H1 (cell line): ENCODE measurements around the gene IP6K3. TPM values are rescaled to one million over a fixed set of nuclear protein-coding genes. Genes with fewer than 3 reads are reported as not detected.

Experiments
- CTCF ChIA-PET: fragments of 300-600 bp; sonication (Branson Sonifier 250); formaldehyde crosslinking; loops from one replicate; lab custom pipeline; 2021; ENCODE audit not compliant: partially characterized antibody; lab: Charles Lee
- POLR2A ChIA-PET: fragments of 300-600 bp; sonication (Branson Sonifier 250); formaldehyde crosslinking; loops from one replicate; lab custom pipeline; 2021; ENCODE audit warnings: inconsistent platforms; ENCODE audit not compliant: partially characterized antibody; lab: Charles Lee
- DNase-seq, 2 experiments: peaks; one replicate each; pipeline versions ENCODE4 v3.0.0 to v3.0.0-alpha.2; 2010 to 2022; ENCODE audit warnings: low spot score in 2 of 2, low read depth in 1 of 2, mixed read lengths in 1 of 2
- FAIRE-seq: peaks from 2 replicates; lab custom pipeline; 2011; peaks lifted over from hg19 to GRCh38; lab: Jason Lieb, UNC
- H2AFZ ChIP-seq: 2 replicates; pipeline ENCODE4 v1.8.1; 2012; ENCODE audit warnings: low read length, inconsistent platforms
- H2AK5ac ChIP-seq: 2 replicates; pipeline ENCODE4 v1.6.1; 2013; ENCODE audit warnings: low read depth, low read length
- H2BK120ac ChIP-seq: replicated peaks from 2 replicates; pipeline ENCODE3; 2013; ENCODE audit warnings: low read depth, low read length, inconsistent platforms
- H2BK12ac ChIP-seq: 2 replicates; pipeline ENCODE4 v1.6.1; 2013; ENCODE audit warnings: low read depth, low read length
- H2BK15ac ChIP-seq: 2 replicates; pipeline ENCODE4 v1.6.1; 2013; ENCODE audit warnings: low read length
- H2BK20ac ChIP-seq: 2 replicates; pipeline ENCODE4 v1.6.1; 2013; ENCODE audit warnings: low read length
- H2BK5ac ChIP-seq: 2 replicates; pipeline ENCODE4 v1.6.1; 2013; ENCODE audit warnings: low read depth, low read length
- H3K14ac ChIP-seq: 2 replicates; pipeline ENCODE4 v1.6.1; 2013; ENCODE audit warnings: inconsistent platforms; ENCODE audit not compliant: insufficient read length
- H3K18ac ChIP-seq: 2 replicates; pipeline ENCODE4 v1.6.1; 2013; ENCODE audit warnings: low read length; ENCODE audit errors: extremely low read depth
- H3K23ac ChIP-seq: 2 replicates; pipeline ENCODE4 v1.6.1; 2013; ENCODE audit warnings: inconsistent platforms; ENCODE audit not compliant: insufficient read length
- H3K23me2 ChIP-seq: 2 replicates; pipeline ENCODE4 v1.6.1; 2013; ENCODE audit warnings: low read depth, low read length
- H3K27ac ChIP-seq: 2 replicates; pipeline ENCODE4 v1.6.1; 2011; ENCODE audit warnings: low read depth, low read length, inconsistent platforms
- H3K27me3 ChIP-seq, 4 experiments: replicated peaks in 1 of 4; 1 replicate in 1 of 4; 2 replicates in 3 of 4; pipeline versions ENCODE4 v1.6.1 to v1.8.1; 2011 to 2013; ENCODE audit warnings: low read length in 3 of 4, mild to moderate bottlenecking in 3 of 4, inconsistent platforms in 2 of 4, mixed read lengths in 2 of 4, moderate library complexity in 1 of 4; ENCODE audit not compliant: control insufficient read depth in 3 of 4, insufficient read depth in 3 of 4; ENCODE audit errors: extremely low read depth in 1 of 4
- H3K36me3 ChIP-seq, 4 experiments: 2 replicates each; pipeline versions ENCODE4 v1.6.1 to v1.8.1; 2011 to 2013; ENCODE audit warnings: mild to moderate bottlenecking in 4 of 4, low read length in 3 of 4, moderate library complexity in 2 of 4, control low read depth in 1 of 4, inconsistent platforms in 1 of 4; ENCODE audit not compliant: insufficient read depth in 4 of 4, control insufficient read depth in 2 of 4
- H3K4ac ChIP-seq: replicated peaks from 2 replicates; pipeline ENCODE3; 2013; ENCODE audit warnings: low read length, low read depth, mixed read lengths, inconsistent platforms; ENCODE audit not compliant: insufficient read length
- H3K4me1 ChIP-seq, 4 experiments: replicated peaks in 1 of 4; 1 replicate in 1 of 4; 2 replicates in 3 of 4; pipeline versions ENCODE4 v1.6.1 to v1.8.1; 2011 to 2013; ENCODE audit warnings: low read length in 3 of 4, inconsistent platforms in 2 of 4, mixed read lengths in 1 of 4; ENCODE audit not compliant: insufficient read depth in 4 of 4, control insufficient read depth in 3 of 4
- H3K4me2 ChIP-seq, 2 experiments: 2 replicates each; pipeline versions ENCODE4 v1.6.1 to v1.8.1; 2011 to 2013; ENCODE audit warnings: low read depth in 2 of 2, low read length in 2 of 2, control low read depth in 1 of 2, inconsistent platforms in 1 of 2, mild to moderate bottlenecking in 1 of 2; ENCODE audit not compliant: insufficient read depth in 1 of 2
- H3K4me3 ChIP-seq, 4 experiments: fragments of 200-600, 300-600 bp in 1 of 4; sonication (generic), shearing (Covaris generic), sonication (Bioruptor Twin) in 1 of 4; 2 replicates each; pipeline versions ENCODE4 v1.5.1 to v1.8.1; 2011 to 2016; ENCODE audit warnings: low read length in 4 of 4, low read depth in 3 of 4, control low read depth in 2 of 4, inconsistent platforms in 2 of 4, mild to moderate bottlenecking in 2 of 4, mixed read lengths in 1 of 4, moderate library complexity in 1 of 4; ENCODE audit not compliant: insufficient read depth in 2 of 4; ENCODE audit errors: extremely low read depth in 1 of 4
- H3K56ac ChIP-seq: replicated peaks from 2 replicates; pipeline ENCODE3; 2013; ENCODE audit warnings: low read depth, mild to moderate bottlenecking, mixed read lengths, low read length, inconsistent platforms; ENCODE audit not compliant: insufficient read length
- H3K79me1 ChIP-seq: 2 replicates; pipeline ENCODE4 v1.6.1; 2013; ENCODE audit warnings: low read depth, low read length, control low read depth
- H3K79me2 ChIP-seq, 2 experiments: 2 replicates each; pipeline versions ENCODE4 v1.6.1 to v1.8.1; 2012 to 2013; ENCODE audit warnings: low read length in 2 of 2, mild to moderate bottlenecking in 2 of 2, inconsistent platforms in 1 of 2; ENCODE audit not compliant: insufficient read depth in 2 of 2, control insufficient read depth in 1 of 2
- H3K9ac ChIP-seq, 4 experiments: replicated peaks in 1 of 4; 1 replicate in 1 of 4; 2 replicates in 3 of 4; pipeline versions ENCODE4 v1.6.1 to v1.8.1; 2011 to 2013; ENCODE audit warnings: low read depth in 3 of 4, low read length in 3 of 4, control low read depth in 2 of 4, mild to moderate bottlenecking in 2 of 4, moderate library complexity in 2 of 4, inconsistent platforms in 1 of 4; ENCODE audit errors: extremely low read depth in 1 of 4
- H3K9me3 ChIP-seq, 2 experiments: 2 replicates each; pipeline versions ENCODE4 v1.6.1 to v1.8.1; 2012 to 2013; ENCODE audit warnings: mild to moderate bottlenecking in 2 of 2, moderate library complexity in 2 of 2, control low read depth in 1 of 2, inconsistent platforms in 1 of 2, low read depth in 1 of 2, low read length in 1 of 2, mixed read lengths in 1 of 2; ENCODE audit not compliant: insufficient read depth in 2 of 2
- H4K20me1 ChIP-seq, 2 experiments: replicated peaks in 1 of 2; 2 replicates each; pipeline versions ENCODE3 to v1.8.1; 2011 to 2013; ENCODE audit warnings: inconsistent platforms in 2 of 2, low read length in 2 of 2, mild to moderate bottlenecking in 1 of 2; ENCODE audit not compliant: insufficient read depth in 2 of 2, control insufficient read depth in 1 of 2
- H4K5ac ChIP-seq: 2 replicates; pipeline ENCODE4 v1.6.1; 2013; ENCODE audit warnings: low read length, low read depth, mixed read lengths, inconsistent platforms; ENCODE audit not compliant: insufficient read length
- H4K8ac ChIP-seq: 2 replicates; pipeline ENCODE4 v1.8.0; 2013; ENCODE audit warnings: mild to moderate bottlenecking, moderate library complexity, low read length, inconsistent platforms; ENCODE audit not compliant: insufficient read depth; ENCODE audit errors: extremely low read depth
- H4K91ac ChIP-seq: replicated peaks from 2 replicates; pipeline ENCODE3; 2013; ENCODE audit warnings: low read length, mixed read lengths, inconsistent platforms; ENCODE audit not compliant: insufficient read length
- BRCA1 ChIP-seq: IDR thresholded peaks from 2 replicates; pipeline ENCODE4 v1.6.1; 2012; ENCODE audit warnings: low read depth, low read length, improper control_type of control experiment
- CHD1 ChIP-seq: IDR thresholded peaks from 2 replicates; pipeline ENCODE4 v1.6.1; 2012; ENCODE audit warnings: low read depth, low read length, improper control_type of control experiment
- EZH2 ChIP-seq: fragments of 200-600 bp; sonication (generic); IDR thresholded peaks from 2 replicates; pipeline ENCODE4 v1.7.1; 2012; ENCODE audit warnings: low read depth, mild to moderate bottlenecking, moderate library complexity, low read length, inconsistent platforms; ENCODE audit not compliant: severe bottlenecking
- JUND ChIP-seq: IDR thresholded peaks from 2 replicates; pipeline ENCODE4 v1.6.1; 2011; ENCODE audit warnings: mild to moderate bottlenecking, improper control_type of control experiment, low read length
- KDM4A ChIP-seq: IDR thresholded peaks from one replicate; pipeline ENCODE4 v1.7.1; 2012; ENCODE audit warnings: low read depth, mild to moderate bottlenecking, moderate library complexity, low read length, inconsistent platforms; ENCODE audit not compliant: severe bottlenecking
- RFX5 ChIP-seq: IDR thresholded peaks from 2 replicates; pipeline ENCODE4 v1.6.1; 2011; ENCODE audit warnings: low read depth, low read length, improper control_type of control experiment, borderline replicate concordance
- SIN3A ChIP-seq, 2 experiments: IDR thresholded peaks in 1 of 2; conservative IDR thresholded peaks in 1 of 2; 2 replicates each; pipeline ENCODE4 v1.6.1; 2011 to 2012; ENCODE audit warnings: low read length in 2 of 2, improper control_type of control experiment in 1 of 2, low read depth in 1 of 2, mild to moderate bottlenecking in 1 of 2
- SP4 ChIP-seq: IDR thresholded peaks from 2 replicates; pipeline ENCODE4 v1.6.1; 2012; ENCODE audit warnings: low read length, inconsistent platforms
- WGBS, 2 experiments: shearing (Covaris generic) in 1 of 2; methylation state at CpG; one replicate each; pipeline versions ENCODE4 v1.1.6 to v1.1.7; 2013 to 2015; ENCODE audit warnings: low lambda C conversion rate in 2 of 2, mixed read lengths in 2 of 2, inconsistent platforms in 1 of 2, low coverage in 1 of 2, missing lambda C conversion rate in 1 of 2; ENCODE audit not compliant: insufficient replicate concordance in 2 of 2, insufficient coverage in 1 of 2, insufficient read length in 1 of 2; ENCODE audit errors: extremely low coverage in 1 of 2, missing lambda C conversion rate in 1 of 2; 5-methylcytosine and 5-hydroxymethylcytosine counted together
- polyA plus RNA-seq, 7 experiments: library from polyadenylated mRNA; depleted of rRNA in 3 of 7; stranded (reverse) in 5 of 7; unstranded in 2 of 7; fragments of >200 nt in 5 of 7; fragments of 200-250 nt in 2 of 7; gene quantifications; 1 replicate in 5 of 7; 2 replicates in 1 of 7; 4 replicates in 1 of 7; pipeline versions ENCODE4 v1.2.1 to v1.2.3, GENCODE V29; 2011 to 2013; ENCODE audit warnings: missing spikeins in 2 of 7, mixed read lengths in 2 of 7
- total RNA-seq: library from RNA; stranded (reverse); fragmentation: NEBNext Ultra II Directional; extraction: Animal tissue kit (Norgen Biotek cat#: 25700); gene quantifications from 2 replicates; pipeline ENCODE4 v1.2.1, GENCODE V29; 2021
- TF ChIP-seq, protein P1 (sequence below): IDR thresholded peaks from 2 replicates; pipeline ENCODE4 v1.6.1; 2011; ENCODE audit warnings: low read depth, mild to moderate bottlenecking, low read length; ENCODE audit not compliant: insufficient read depth
- TF ChIP-seq, protein P2 (sequence below), 3 experiments: IDR thresholded peaks; 1 replicate in 2 of 3; 2 replicates in 1 of 3; pipeline versions ENCODE4 v1.5.1 to v1.6.1; 2011; ENCODE audit warnings: low read length in 3 of 3, mild to moderate bottlenecking in 3 of 3, inconsistent platforms in 2 of 3, low read depth in 1 of 3, moderate library complexity in 1 of 3; ENCODE audit not compliant: insufficient read depth in 1 of 3; ENCODE audit errors: control extremely low read depth in 1 of 3

The IP6K3 gene
- total and polyA plus RNA-seq, 2 of the 8 experiments (the other 6 are each of a cell fraction or from before 2014, with no cell fraction given): 0.22 to 0.73 TPM

GRCh38 chr6:33784787-33785186, 38.1 kb upstream of the IP6K3 start:
- peak overlapping the region; percentile 68 for H2BK12ac ChIP-seq
- DNase-seq (no peak), FAIRE-seq (no peak)
- no peaks in the 10 kb centered on the region for H3K9me3 ChIP-seq
- H2AFZ ChIP-seq: no peak overlapping the region
- peaks cover 0 to 2% of the 10 kb centered on the region in 2 experiments for H4K20me1 ChIP-seq
- H3K9ac ChIP-seq: no peak overlapping the region
- H2BK5ac ChIP-seq: peak overlapping the region; percentile 56; the same call in 1 of the 2 replicates
- H4K91ac ChIP-seq: no peak overlapping the region
- H3K27me3 ChIP-seq: no peaks in the 10 kb centered on the region
- H2BK20ac ChIP-seq: peak overlapping the region; percentile 51
- H3K23me2 ChIP-seq: peaks cover 2% of the 10 kb centered on the region
- peak overlapping the region; percentile 57; the same call in 1 of the 2 replicates for H2AK5ac ChIP-seq
- peaks cover 16 to 55% (median 31%) of the 10 kb centered on the region in 4 experiments for H3K36me3 ChIP-seq
- H3K79me2 ChIP-seq: peaks cover 11 to 45% of the 10 kb centered on the region in 2 experiments
- H2BK15ac ChIP-seq: peak overlapping the region; percentile 36; the same call in 1 of the 2 replicates
- H4K8ac ChIP-seq: no peak overlapping the region
- no peak overlapping the region for H4K5ac ChIP-seq
- H3K4me2 ChIP-seq: no peak overlapping the region
- no peak overlapping the region for H3K18ac ChIP-seq
- H3K4ac ChIP-seq: no peak overlapping the region
- H3K23ac ChIP-seq: no peak overlapping the region
- 80% methylated on average over 13 of the region's 13 CpGs; no CpG with 5 or more reads in 1 of the 2 experiments for WGBS, 2 experiments
- peaks cover 8% of the 10 kb centered on the region for H3K79me1 ChIP-seq
- H3K4me1 ChIP-seq: peaks cover 28 to 67% (median 41%) of the 10 kb centered on the region in 4 experiments
- CTCF ChIA-PET: interaction anchor here (1.0 to 1.9 kb wide), 2 partner anchors 15 to 75 kb away, joined by 3 to 19 read pairs; no protein-coding TSS in a partner anchor
- H3K14ac ChIP-seq: no peak overlapping the region
- H2BK120ac ChIP-seq: no peak overlapping the region
- no peak overlapping the region for H3K56ac ChIP-seq
- no peak overlapping the region for H3K4me3 ChIP-seq
- POLR2A ChIA-PET: interaction anchor here (1.0 to 4.5 kb wide), 3 partner anchors 12 to 18 kb away, joined by 3 to 34 read pairs (median 3); no protein-coding TSS in a partner anchor
- no peak overlapping the region; the same call in 1 of the 2 replicates for H3K27ac ChIP-seq
- TF ChIP-seq BRCA1: no peak
- no peak for TF ChIP-seq EZH2
- TF ChIP-seq, protein P1, sequence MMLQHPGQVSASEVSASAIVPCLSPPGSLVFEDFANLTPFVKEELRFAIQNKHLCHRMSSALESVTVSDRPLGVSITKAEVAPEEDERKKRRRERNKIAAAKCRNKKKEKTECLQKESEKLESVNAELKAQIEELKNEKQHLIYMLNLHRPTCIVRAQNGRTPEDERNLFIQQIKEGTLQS: no peak
- no peak for TF ChIP-seq JUND
- TF ChIP-seq RFX5: no peak
- no peak for TF ChIP-seq SIN3A (conservative IDR thresholded peaks at IDR 0.05 in 1 of 2, IDR thresholded peaks at IDR 0.05 in 1 of 2; ENCODE audit: low read depth in 1 of 2, low read length in 2 of 2)
- TF ChIP-seq, protein P2, sequence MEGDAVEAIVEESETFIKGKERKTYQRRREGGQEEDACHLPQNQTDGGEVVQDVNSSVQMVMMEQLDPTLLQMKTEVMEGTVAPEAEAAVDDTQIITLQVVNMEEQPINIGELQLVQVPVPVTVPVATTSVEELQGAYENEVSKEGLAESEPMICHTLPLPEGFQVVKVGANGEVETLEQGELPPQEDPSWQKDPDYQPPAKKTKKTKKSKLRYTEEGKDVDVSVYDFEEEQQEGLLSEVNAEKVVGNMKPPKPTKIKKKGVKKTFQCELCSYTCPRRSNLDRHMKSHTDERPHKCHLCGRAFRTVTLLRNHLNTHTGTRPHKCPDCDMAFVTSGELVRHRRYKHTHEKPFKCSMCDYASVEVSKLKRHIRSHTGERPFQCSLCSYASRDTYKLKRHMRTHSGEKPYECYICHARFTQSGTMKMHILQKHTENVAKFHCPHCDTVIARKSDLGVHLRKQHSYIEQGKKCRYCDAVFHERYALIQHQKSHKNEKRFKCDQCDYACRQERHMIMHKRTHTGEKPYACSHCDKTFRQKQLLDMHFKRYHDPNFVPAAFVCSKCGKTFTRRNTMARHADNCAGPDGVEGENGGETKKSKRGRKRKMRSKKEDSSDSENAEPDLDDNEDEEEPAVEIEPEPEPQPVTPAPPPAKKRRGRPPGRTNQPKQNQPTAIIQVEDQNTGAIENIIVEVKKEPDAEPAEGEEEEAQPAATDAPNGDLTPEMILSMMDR (IDR thresholded peaks at IDR 0.05; ENCODE audit: control extremely low read depth in 1 of 3, insufficient read depth in 1 of 3, low read depth in 1 of 3, low read length in 3 of 3): no peak
- no peak for TF ChIP-seq SP4
- no peak for TF ChIP-seq KDM4A
- TF ChIP-seq CHD1: no peak
